IMR-90 (cell line): Measurements from ENCODE around the gene DNAJB5. TPM values are rescaled to one million over a fixed set of nuclear protein-coding genes. Genes with fewer than 3 reads are reported as not detected.

ENCODE experiments used
- ATAC-seq: fragments of 200-7000 bp; cut with Tn5 transposase; 2 replicates; pipeline ENCODE4 v1.9.1; 2020; ENCODE audit warnings: low read depth, mild to moderate bottlenecking, moderate library complexity
- BruUV-seq: library from RNA; stranded (reverse); fragments of 400-500 nt; replicated peaks from 2 replicates; lab custom pipeline; 2021; lab: Mats Ljungman, UMichigan
- CTCF ChIA-PET: fragments of 300-600 bp; formaldehyde crosslinking; extraction: SDS; loops from one replicate; lab custom pipeline; 2021; ENCODE audit warnings: antibody characterized with exemption; lab: Yijun Ruan, JAX
- POLR2A ChIA-PET: fragments of 300-600 bp; sonication (Branson Sonifier 250); formaldehyde crosslinking; loops from one replicate; lab custom pipeline; 2022; ENCODE audit warnings: antibody characterized with exemption; ENCODE audit not compliant: unreplicated experiment; lab: Charles Lee
- DNase-seq: peaks from one replicate; pipeline ENCODE4 v3.0.0; 2013
- H2AFZ ChIP-seq: replicated peaks from 2 replicates; pipeline ENCODE3; 2013; ENCODE audit warnings: low read length, mild to moderate bottlenecking; ENCODE audit not compliant: poor library complexity
- H2AK5ac ChIP-seq: 2 replicates; pipeline ENCODE4 v1.6.1; 2013; ENCODE audit warnings: low read depth, low read length, inconsistent platforms
- H2AK9ac ChIP-seq: replicated peaks from 2 replicates; pipeline ENCODE3; 2013; ENCODE audit warnings: mild to moderate bottlenecking, low read depth, low read length, moderate library complexity; ENCODE audit not compliant: poor library complexity
- H2BK120ac ChIP-seq: 2 replicates; pipeline ENCODE4 v1.6.1; 2013; ENCODE audit warnings: low read depth, low read length, inconsistent platforms
- H2BK15ac ChIP-seq: 3 replicates; pipeline ENCODE4 v1.6.1; 2013; ENCODE audit warnings: low read depth, low read length, inconsistent platforms
- H2BK20ac ChIP-seq: 2 replicates; pipeline ENCODE4 v1.6.1; 2013; ENCODE audit warnings: low read depth, mild to moderate bottlenecking, inconsistent platforms, low read length, moderate library complexity
- H2BK5ac ChIP-seq: 2 replicates; pipeline ENCODE4 v1.6.1; 2013; ENCODE audit warnings: mild to moderate bottlenecking, low read depth, low read length, inconsistent platforms; ENCODE audit not compliant: poor library complexity, severe bottlenecking
- H3K14ac ChIP-seq: replicated peaks from 2 replicates; pipeline ENCODE4 v1.6.1; 2013; ENCODE audit warnings: low read depth, low read length, inconsistent platforms
- H3K18ac ChIP-seq: 2 replicates; pipeline ENCODE4 v1.6.1; 2013; ENCODE audit warnings: low read depth, low read length, control low read depth
- H3K23ac ChIP-seq: 2 replicates; pipeline ENCODE4 v1.6.1; 2013; ENCODE audit warnings: low read depth, low read length, inconsistent platforms
- H3K27ac ChIP-seq: 2 replicates; pipeline ENCODE4 v1.5.1; 2013; ENCODE audit warnings: mild to moderate bottlenecking, control low read depth, low read length; ENCODE audit not compliant: insufficient read depth
- H3K27me3 ChIP-seq: 2 replicates; pipeline ENCODE4 v1.6.1; 2013; ENCODE audit warnings: low read length; ENCODE audit not compliant: control insufficient read depth, insufficient read depth
- H3K36me3 ChIP-seq: 2 replicates; pipeline ENCODE4 v1.6.1; 2013; ENCODE audit warnings: low read length, mixed read lengths; ENCODE audit not compliant: control insufficient read depth, insufficient read depth
- H3K4ac ChIP-seq: 2 replicates; pipeline ENCODE4 v1.6.1; 2013; ENCODE audit warnings: low read depth, low read length, inconsistent platforms
- H3K4me1 ChIP-seq: 2 replicates; pipeline ENCODE4 v1.6.1; 2013; ENCODE audit warnings: low read length, mixed read lengths; ENCODE audit not compliant: control insufficient read depth, insufficient read depth
- H3K4me2 ChIP-seq: 2 replicates; pipeline ENCODE4 v1.6.1; 2013; ENCODE audit warnings: low read depth, mild to moderate bottlenecking, control low read depth, low read length, moderate library complexity
- H3K4me3 ChIP-seq: 2 replicates; pipeline ENCODE4 v1.5.1; 2013; ENCODE audit warnings: low read depth, mild to moderate bottlenecking, control low read depth, low read length, moderate library complexity; ENCODE audit not compliant: insufficient read depth
- H3K56ac ChIP-seq: 2 replicates; pipeline ENCODE4 v1.6.1; 2013; ENCODE audit warnings: low read length, inconsistent platforms; ENCODE audit not compliant: insufficient read depth; ENCODE audit errors: extremely low read depth
- H3K79me1 ChIP-seq, 2 experiments: 2 replicates each; pipeline ENCODE4 v1.6.1; 2013; ENCODE audit warnings: low read length in 2 of 2, inconsistent platforms in 1 of 2, low read depth in 1 of 2
- H3K9ac ChIP-seq: 2 replicates; pipeline ENCODE4 v1.6.1; 2013; ENCODE audit warnings: low read depth, low read length, control low read depth
- H3K9me1 ChIP-seq: 2 replicates; pipeline ENCODE4 v1.6.1; 2013; ENCODE audit warnings: low read length, inconsistent platforms; ENCODE audit not compliant: insufficient read depth
- H3K9me3 ChIP-seq: 2 replicates; pipeline ENCODE4 v1.6.1; 2013; ENCODE audit warnings: low read length; ENCODE audit not compliant: control insufficient read depth, insufficient read depth
- H4K20me1 ChIP-seq: 2 replicates; pipeline ENCODE4 v1.6.1; 2013; ENCODE audit warnings: low read length, inconsistent platforms; ENCODE audit not compliant: insufficient read depth
- H4K5ac ChIP-seq: 2 replicates; pipeline ENCODE4 v1.6.1; 2013; ENCODE audit warnings: mild to moderate bottlenecking, low read depth, low read length, control low read depth
- H4K8ac ChIP-seq, 2 experiments: 2 replicates each; pipeline ENCODE4 v1.6.1; 2013; ENCODE audit warnings: low read depth in 2 of 2, low read length in 2 of 2, control low read depth in 1 of 2, inconsistent platforms in 1 of 2
- H4K91ac ChIP-seq: 2 replicates; pipeline ENCODE4 v1.6.1; 2013; ENCODE audit warnings: low read depth, low read length, inconsistent platforms; ENCODE audit not compliant: insufficient read depth
- FOS ChIP-seq: fragments of 150-350 bp; IDR thresholded peaks from 2 replicates; pipeline ENCODE4 v1.6.1; 2016; ENCODE audit warnings: low read depth, low read length
- POLR2A ChIP-seq: IDR thresholded peaks from 2 replicates; pipeline ENCODE4 v1.6.1; 2012; ENCODE audit warnings: mild to moderate bottlenecking, low read depth, low read length
- RCOR1 ChIP-seq: IDR thresholded peaks from 2 replicates; pipeline ENCODE4 v1.6.1; 2012; ENCODE audit warnings: mild to moderate bottlenecking, low read length, improper control_type of control experiment; ENCODE audit not compliant: insufficient replicate concordance
- WGBS, 2 experiments: methylation state at CpG; one replicate each; pipeline versions ENCODE4 v1.1.5 to v1.1.7; 2013; ENCODE audit warnings: missing lambda C conversion rate in 2 of 2; ENCODE audit not compliant: insufficient read length in 1 of 2; ENCODE audit errors: extremely low coverage in 2 of 2; 5-methylcytosine and 5-hydroxymethylcytosine counted together
- dilution Hi-C: fragments of 300-500 bp; cut with HindIII; formaldehyde crosslinking; loops from one replicate; pipeline ENCODE4 v1.14.3; 2018; ENCODE audit warnings: low sequenced_read_pairs; ENCODE audit not compliant: unreplicated experiment
- in situ Hi-C: fragments of 300-500 bp; cut with MboI; formaldehyde crosslinking; loops from 3 replicates; pipeline ENCODE4 v1.14.3; 2019; ENCODE audit warnings: low sequenced_read_pairs, inconsistent platforms, mixed read lengths
- intact Hi-C: fragments of 100-400 bp; cut with micrococcal nuclease; formaldehyde crosslinking; loops from 2 replicates; pipeline ENCODE4 v1.10.0; 2022
- polyA plus RNA-seq, 3 experiments: library from polyadenylated mRNA; depleted of rRNA; stranded (reverse); fragments of >200 nt; gene quantifications; 2 replicates each; pipeline ENCODE4 v1.2.3, GENCODE V29; 2012; ENCODE audit warnings: low replicate concordance in 1 of 3
- total RNA-seq: library from RNA; depleted of rRNA; stranded (reverse); fragments of >200 nt; gene quantifications from 2 replicates; pipeline ENCODE4 v1.2.3, GENCODE V29; 2012

DNAJB5 gene
- total and polyA plus RNA-seq, 2 of the 4 experiments (the other 2 are of a cell fraction): 11.4 to 14.9 TPM

GRCh38 chr9:35027860-35028259 lies 38.3 kb downstream of the DNAJB5 start:
- Histone ChIP-seq H2AK9ac (no peak overlapping the region), H2BK15ac (0 out of 3 replicates have a peak overlapping the region, but pooled peaks have one; percentile 54), H3K27me3 (no peaks in the 10 kb centered on the region), H3K79me1 (no peaks in the 10 kb centered on the region), H3K4me2 (no peak overlapping the region), H3K18ac (no peak overlapping the region), H3K4ac (no peak overlapping the region), H3K23ac (no peak overlapping the region), H2AK5ac (no peak overlapping the region), H2BK20ac (no peak overlapping the region), H4K8ac (no peak overlapping the region), H2BK120ac (no peak overlapping the region), H3K36me3 (no peaks in the 10 kb centered on the region), H3K14ac (no peak overlapping the region), H3K4me1 (peaks cover 7% of the 10 kb centered on the region), H3K27ac (no peak overlapping the region), H3K4me3 (no peak overlapping the region), H2BK5ac (no peak overlapping the region), H3K9me3 (no peaks in the 10 kb centered on the region), H4K20me1 (no peaks in the 10 kb centered on the region), H2AFZ (no peak overlapping the region), H4K5ac (no peak overlapping the region), H3K9ac (no peak overlapping the region), H4K91ac (no peak overlapping the region), H3K9me1 (peaks cover 8% of the 10 kb centered on the region; the same call in 1 of the 2 replicates), H3K56ac (no peak overlapping the region)
- ChIA-PET POLR2A (no interaction called here), CTCF (interaction anchor here (1.3 kb wide), 1 partner anchor 30 kb away, joined by 3 read pairs; no protein-coding TSS in a partner anchor)
- intact Hi-C loops (no loop called here), dilution Hi-C loops (no loop called here), in situ Hi-C loops (no loop called here)
- TF ChIP-seq POLR2A: no peak
- no peak for TF ChIP-seq RCOR1
- TF ChIP-seq FOS: no peak
- no CpG with 5 or more reads among the region's 1 CpG for WGBS, 2 experiments
- DNase-seq: peak; percentile 51
- no peak for ATAC-seq
- no TSS peak for BruUV-seq
